Psoas muscle (tissue), 8 donors: Measurements from ENCODE around the gene CAPN9. TPM values are rescaled to one million over a fixed set of nuclear protein-coding genes. Genes with fewer than 3 reads are reported as not detected.

Source experiments
- ATAC-seq, 4 donors: fragments of 200-7000 bp; cut with Tn5 transposase; one replicate each; pipeline ENCODE4 v1.9.1; 2020; ENCODE audit warnings: moderate library complexity in 3 of 4, mild to moderate bottlenecking in 2 of 4
- DNase-seq, 2 donors: peaks; one replicate each; pipeline ENCODE4 v3.0.0-alpha.2; 2020
- H3K27ac ChIP-seq: fragments of 200-600 bp; one replicate; pipeline ENCODE4 v1.8.0; 2022
- H3K27me3 ChIP-seq, 3 donors: fragments of 200-600 bp in 1 of 3; one replicate each; pipeline versions ENCODE4 v1.6.1 to v1.8.0; 2013 to 2022; ENCODE audit warnings: low read length in 2 of 3, mild to moderate bottlenecking in 2 of 3, moderate library complexity in 1 of 3; ENCODE audit not compliant: insufficient read depth in 3 of 3
- H3K36me3 ChIP-seq, 2 donors: fragments of 200-600 bp in 1 of 2; one replicate each; pipeline versions ENCODE4 v1.6.1 to v1.8.0; 2013 to 2022; ENCODE audit warnings: low read depth in 1 of 2, mild to moderate bottlenecking in 1 of 2, moderate library complexity in 1 of 2; ENCODE audit not compliant: insufficient read depth in 1 of 2
- H3K4me1 ChIP-seq: fragments of 200-600 bp; one replicate; pipeline ENCODE4 v1.8.0; 2022
- H3K4me3 ChIP-seq: fragments of 200-600 bp; one replicate; pipeline ENCODE4 v1.8.0; 2022; ENCODE audit warnings: mild to moderate bottlenecking
- H3K9me3 ChIP-seq: fragments of 200-600 bp; one replicate; pipeline ENCODE4 v1.8.0; 2022
- WGBS, 3 donors: extraction: QIAGEN DNeasy Blood & Tissue Kit; methylation state at CpG; one replicate each; pipeline versions ENCODE4 v1.1.6 to v1.1.7; 2013; 5-methylcytosine and 5-hydroxymethylcytosine counted together
- intact Hi-C, 2 donors: fragments of 100-400 bp; cut with DNase I; formaldehyde crosslinking; loops; one replicate each; pipeline versions ENCODE4 v1.11.0 to v1.14.2; 2022
- polyA plus RNA-seq, 3 donors: library from polyadenylated mRNA; stranded (reverse); fragments of 200-250 nt; gene quantifications; one replicate each; pipeline ENCODE4 v1.2.3, GENCODE V29; 2013
- total RNA-seq, 4 donors: library from RNA; stranded (reverse); fragmentation: NEBNext Ultra II Directional in 2 of 4; extraction: Animal tissue kit (Norgen Biotek cat#: 25700) in 2 of 4; gene quantifications; one replicate each; pipeline versions ENCODE4 v1.2.1 to v1.2.4, GENCODE V29; 2021 to 2023
- TF ChIP-seq, protein P1 (sequence below): fragments of 200-600 bp; IDR thresholded peaks from one replicate; pipeline ENCODE4 v1.8.0; 2022; ENCODE audit warnings: antibody characterized with exemption
- donor health status: healthy with polysubstance abuse.
- donor health status: DM: no; HTN: no; CAD: no; lungs with moderate emphysema.
- donor health status: Bipolar disorder and iron deficiency.
- donor health status: healthy.
- donor health status: DM: yes; HTN: yes; CAD: no.
- donor health status: DM: no; HTN: no; CAD: no.
- donor health status: DM: no; HTN: no; CAD: no.
- donor health status: DM: yes; HTN: yes; CAD: no.

Gene CAPN9
- total and polyA plus RNA-seq, 7 donors: 0.03 TPM; not detected in 6

GRCh38 chr1:230745071-230745470 is 2.1 kb upstream of the CAPN9 start:
- DNase-seq: no peak
- Histone ChIP-seq H3K4me1 (no peaks in the 10 kb centered on the region), H3K27ac (no peak overlapping the region), H3K36me3 (no peaks in the 10 kb centered on the region), H3K4me3 (no peak overlapping the region), H3K27me3 (no peaks in the 10 kb centered on the region), H3K9me3 (no peaks in the 10 kb centered on the region)
- intact Hi-C loops: no loop called here
- TF ChIP-seq, protein P1, sequence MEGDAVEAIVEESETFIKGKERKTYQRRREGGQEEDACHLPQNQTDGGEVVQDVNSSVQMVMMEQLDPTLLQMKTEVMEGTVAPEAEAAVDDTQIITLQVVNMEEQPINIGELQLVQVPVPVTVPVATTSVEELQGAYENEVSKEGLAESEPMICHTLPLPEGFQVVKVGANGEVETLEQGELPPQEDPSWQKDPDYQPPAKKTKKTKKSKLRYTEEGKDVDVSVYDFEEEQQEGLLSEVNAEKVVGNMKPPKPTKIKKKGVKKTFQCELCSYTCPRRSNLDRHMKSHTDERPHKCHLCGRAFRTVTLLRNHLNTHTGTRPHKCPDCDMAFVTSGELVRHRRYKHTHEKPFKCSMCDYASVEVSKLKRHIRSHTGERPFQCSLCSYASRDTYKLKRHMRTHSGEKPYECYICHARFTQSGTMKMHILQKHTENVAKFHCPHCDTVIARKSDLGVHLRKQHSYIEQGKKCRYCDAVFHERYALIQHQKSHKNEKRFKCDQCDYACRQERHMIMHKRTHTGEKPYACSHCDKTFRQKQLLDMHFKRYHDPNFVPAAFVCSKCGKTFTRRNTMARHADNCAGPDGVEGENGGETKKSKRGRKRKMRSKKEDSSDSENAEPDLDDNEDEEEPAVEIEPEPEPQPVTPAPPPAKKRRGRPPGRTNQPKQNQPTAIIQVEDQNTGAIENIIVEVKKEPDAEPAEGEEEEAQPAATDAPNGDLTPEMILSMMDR: no peak
- WGBS, 3 donors: 53 to 58% (median 55%) methylated on average over 3 of the region's 3 CpGs
- no peak for ATAC-seq

- TF ChIP-seq, protein P1: no peak
- no peak overlapping the region for H3K27ac ChIP-seq
Measured at GRCh38 chr1:230746617-230747016, 571 bp upstream of the CAPN9 start.

DNA sequence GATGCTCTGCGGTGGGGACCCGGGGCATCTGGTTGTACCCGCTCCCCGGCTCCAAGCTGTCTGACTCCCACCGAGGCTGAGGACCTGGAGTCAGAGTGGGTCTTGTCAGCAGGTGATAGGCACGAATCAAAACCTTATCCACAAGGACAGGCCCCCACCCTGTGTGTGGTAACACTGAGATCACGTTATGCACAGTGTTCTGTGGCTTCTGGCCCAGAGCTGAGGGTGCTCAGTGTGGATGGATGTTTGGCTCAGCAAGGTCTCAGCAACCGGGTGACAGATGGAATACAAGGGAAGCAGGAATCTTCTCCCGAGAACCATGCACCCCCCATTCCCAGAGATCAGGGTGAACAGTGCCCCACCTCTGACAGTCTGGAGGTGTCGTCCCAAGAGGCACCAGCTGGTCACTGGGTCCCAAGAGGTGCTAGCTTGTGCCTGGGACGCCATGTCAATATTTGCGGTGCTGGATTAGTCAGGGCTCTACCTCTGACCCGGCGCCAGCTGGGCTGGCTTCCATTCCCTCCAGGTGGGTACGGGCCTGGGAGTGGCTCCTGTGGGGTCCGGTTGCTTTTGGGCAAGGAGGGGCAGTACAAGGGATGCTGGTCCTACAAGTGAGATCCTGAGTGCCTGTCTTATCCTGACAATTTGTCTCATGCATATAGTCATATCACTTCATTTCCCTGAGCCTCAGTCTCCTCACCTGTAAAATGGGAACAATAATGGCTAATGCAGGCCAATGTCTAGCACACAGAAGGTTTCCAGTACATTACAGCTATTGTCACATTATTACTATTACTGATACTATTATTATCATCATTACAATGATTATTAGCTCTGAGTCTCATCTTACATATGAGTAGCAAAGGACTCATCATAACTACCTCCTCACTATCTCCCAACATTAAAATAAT is 957 bp downstream of the CAPN9 start:
- H3K4me3 ChIP-seq: no peak overlapping the region
- no peak for ATAC-seq
- 72 to 84% (median 73%) methylated on average over 16 of the region's 16 CpGs for WGBS, 3 donors
- peaks cover under 1% of the 10 kb centered on the region for H3K4me1 ChIP-seq
- H3K36me3 ChIP-seq: no peaks in the 10 kb centered on the region
- H3K27ac ChIP-seq: no peak overlapping the region
- H3K9me3 ChIP-seq: no peaks in the 10 kb centered on the region
- H3K27me3 ChIP-seq: no peaks in the 10 kb centered on the region
- no peak for DNase-seq
- intact Hi-C loops: no loop called here
- TF ChIP-seq, protein P1: no peak

More at GRCh38 chr1:230746617-230747016, 571 bp upstream of the CAPN9 start:
- 91 to 93% (median 91%) methylated on average over 4 of the region's 4 CpGs for WGBS, 3 donors
- intact Hi-C loops: no loop called here
- Histone ChIP-seq H3K36me3 (no peaks in the 10 kb centered on the region), H3K4me3 (no peak overlapping the region), H3K9me3 (no peaks in the 10 kb centered on the region), H3K4me1 (no peaks in the 10 kb centered on the region), H3K27me3 (no peaks in the 10 kb centered on the region)
- ATAC-seq (no peak), DNase-seq (no peak)

DNA sequence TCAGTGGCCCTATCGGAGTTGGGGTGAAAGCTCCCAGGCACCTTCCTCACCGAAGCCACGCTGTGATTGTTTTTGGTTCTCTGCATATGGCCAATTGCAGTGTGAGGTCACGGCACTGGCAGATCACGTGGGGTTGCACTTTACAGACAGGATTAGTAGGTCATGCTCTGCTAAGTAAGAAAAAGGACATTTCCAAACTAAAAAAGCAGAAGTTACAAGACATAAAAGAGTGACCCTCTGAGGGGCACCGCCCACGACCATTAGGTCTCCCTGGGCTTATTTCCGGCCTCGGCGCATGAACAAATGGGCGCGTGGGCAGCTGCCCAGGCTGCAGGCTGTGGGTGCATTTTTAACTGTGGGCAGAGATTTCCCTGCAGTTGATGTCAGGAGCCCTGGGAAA is 2.0 kb downstream of the CAPN9 start:
- intact Hi-C loops: no loop called here
- TF ChIP-seq, protein P1: no peak
- H3K36me3 ChIP-seq: no peaks in the 10 kb centered on the region
- H3K4me3 ChIP-seq: no peak overlapping the region
- DNase-seq: no peak
- 69 to 78% (median 72%) methylated on average over 12 of the region's 12 CpGs for WGBS, 3 donors
- peaks cover 6% of the 10 kb centered on the region for H3K4me1 ChIP-seq
- H3K9me3 ChIP-seq: no peaks in the 10 kb centered on the region
- H3K27ac ChIP-seq: no peak overlapping the region
- H3K27me3 ChIP-seq: no peaks in the 10 kb centered on the region
- no peak for ATAC-seq
